Measurements from ENCODE around the gene CMTM1. TPM values are rescaled to one million over a fixed set of nuclear protein-coding genes. Genes with fewer than 3 reads are reported as not detected.
"Not testable (repeated sequence)": the region's sequence is repeated elsewhere in the genome, so short reads cannot be mapped to it uniquely, and the experiment has no call there.

CMTM1 gene
- total RNA-seq, 6 experiments from 2014 or later, result 0.69 to 1.6 (median 0.90) TPM; not detected in 1

GRCh38 chr16:66562409-66562808 lies 3.8 kb upstream of the CMTM1 start:
- Histone ChIP-seq H3K36me3 (peaks cover 0 to 3% (median 0%) of the 10 kb centered on the region in 4 donors), H3K9me3 (no peaks in the 10 kb centered on the region), H3K27me3 (no peaks in the 10 kb centered on the region), H3K4me3 (no peak overlapping the region), H3K4me1 (no peaks in the 10 kb centered on the region), H3K27ac (no peak overlapping the region)
- DNase-seq (no peak), ATAC-seq (no peak)
- 65% methylated on average over 1 of the region's 1 CpG for WGBS (ENCODE audit: insufficient coverage, low coverage, low lambda C conversion rate, missing lambda C conversion rate)
- TF ChIP-seq POLR2A (IDR thresholded peaks at IDR 0.05), result no peak
- peak in 2 of 4 donors; percentile 21 to 34 for TF ChIP-seq CTCF (IDR thresholded peaks at IDR 0.05)
- intact Hi-C loops (cut with DNase I), result no loop called here

- WGBS (ENCODE audit: insufficient coverage, low coverage, low lambda C conversion rate, missing lambda C conversion rate), result 87% methylated on average over 2 of the region's 2 CpGs
- Histone ChIP-seq H3K27me3 (no peaks in the 10 kb centered on the region), H3K4me3 (no peak overlapping the region), H3K27ac (no peak overlapping the region), H3K36me3 (peaks cover 0 to 3% (median 0%) of the 10 kb centered on the region in 4 donors), H3K4me1 (no peaks in the 10 kb centered on the region), H3K9me3 (no peaks in the 10 kb centered on the region)
- DNase-seq, result no peak
- ATAC-seq, result no peak
- TF ChIP-seq POLR2A (IDR thresholded peaks at IDR 0.05) (no peak), CTCF (IDR thresholded peaks at IDR 0.05) (no peak)
- intact Hi-C loops (cut with DNase I), result no loop called here
Measured at GRCh38 chr16:66562986-66563385, 3.3 kb upstream of the CMTM1 start.

- H3K27ac ChIP-seq, result no peak overlapping the region
- H3K36me3 ChIP-seq, result peaks cover 0 to 3% (median 0%) of the 10 kb centered on the region in 4 donors
- no peaks in the 10 kb centered on the region for H3K27me3 ChIP-seq
- H3K9me3 ChIP-seq, result no peaks in the 10 kb centered on the region
- no peaks in the 10 kb centered on the region for H3K4me1 ChIP-seq
- WGBS (ENCODE audit: insufficient coverage, low coverage, low lambda C conversion rate, missing lambda C conversion rate), result 93% methylated on average over 2 of the region's 2 CpGs
- intact Hi-C loops (cut with DNase I), result no loop called here
- no peak for TF ChIP-seq CTCF (IDR thresholded peaks at IDR 0.05)
- no peak overlapping the region for H3K4me3 ChIP-seq
- ATAC-seq (no peak), DNase-seq (no peak)
Measured at GRCh38 chr16:66563574-66564334, 2.5 kb upstream of the CMTM1 start.

- H3K4me3 ChIP-seq; H3K36me3 ChIP-seq; H3K27ac ChIP-seq; H3K4me1 ChIP-seq; DNase-seq; H3K27me3 ChIP-seq; ATAC-seq; H3K9me3 ChIP-seq; intact Hi-C loops (cut with DNase I): not testable (repeated sequence)
- WGBS (ENCODE audit: insufficient coverage, low coverage, low lambda C conversion rate, missing lambda C conversion rate), result 100% methylated on average over 3 of the region's 3 CpGs
Measured at GRCh38 chr16:66567270-66567669, 1.0 kb downstream of the CMTM1 start.

GRCh38 chr16:66568355-66568754 lies 2.1 kb downstream of the CMTM1 start:
- TF ChIP-seq POLR2A (IDR thresholded peaks at IDR 0.05), result no peak
- no peak for TF ChIP-seq CTCF (IDR thresholded peaks at IDR 0.05)
- Histone ChIP-seq H3K27me3 (no peaks in the 10 kb centered on the region), H3K9me3 (no peaks in the 10 kb centered on the region), H3K4me3 (no peak overlapping the region), H3K27ac (no peak overlapping the region), H3K4me1 (no peaks in the 10 kb centered on the region), H3K36me3 (no peaks in the 10 kb centered on the region)
- no peak for DNase-seq
- intact Hi-C loops (cut with DNase I), result no loop called here
- WGBS (ENCODE audit: insufficient coverage, low coverage, low lambda C conversion rate, missing lambda C conversion rate), result 84% methylated on average over 2 of the region's 2 CpGs
- ATAC-seq, result no peak

All from right lobe of liver (tissue), 6 donors.